Stimulated activated CD4-positive, alpha-beta T cell treated with anti-CD3 and anti-CD28 coated beads, Interleukin-15, amount 100 ng/mL, for 48 hours (primary cell): ENCODE results near the gene MED9.
"Not testable (repeated sequence)": the region's sequence is repeated elsewhere in the genome, so short reads cannot be mapped to it uniquely, and the experiment has no call there.

Source experiments
- DNase-seq, 2 donors: peaks; one replicate each; pipeline ENCODE4 v3.0.0-alpha.2; 2020; ENCODE audit warnings: low read depth in 2 of 2

MED9 gene, protein sequence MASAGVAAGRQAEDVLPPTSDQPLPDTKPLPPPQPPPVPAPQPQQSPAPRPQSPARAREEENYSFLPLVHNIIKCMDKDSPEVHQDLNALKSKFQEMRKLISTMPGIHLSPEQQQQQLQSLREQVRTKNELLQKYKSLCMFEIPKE

DNA sequence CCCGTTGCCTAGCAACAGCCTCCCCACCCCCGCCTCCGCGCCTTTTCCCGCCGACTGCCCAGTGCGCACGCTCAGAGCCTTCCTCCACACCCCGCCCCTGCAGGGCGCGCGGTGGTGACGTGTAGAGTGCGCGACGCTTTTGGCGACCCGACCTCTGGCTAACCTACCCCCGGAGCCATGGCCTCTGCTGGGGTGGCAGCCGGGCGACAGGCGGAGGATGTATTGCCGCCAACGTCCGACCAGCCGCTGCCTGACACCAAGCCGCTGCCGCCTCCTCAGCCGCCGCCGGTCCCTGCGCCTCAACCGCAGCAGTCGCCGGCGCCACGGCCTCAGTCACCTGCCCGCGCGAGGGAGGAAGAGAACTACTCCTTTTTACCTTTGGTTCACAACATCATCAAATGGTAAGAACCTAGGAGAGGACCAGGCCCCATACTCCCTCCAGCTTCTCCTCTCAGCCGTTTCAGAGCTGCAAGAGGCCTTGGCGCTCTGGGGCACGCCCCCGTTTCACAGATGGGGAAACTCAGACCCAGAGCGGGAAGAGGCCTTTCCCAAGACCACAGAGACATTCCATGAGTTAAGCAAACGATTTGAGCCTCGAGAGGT, at the start of gene MED9:
Gene MED9 (plus strand): TSS at position 136 of the 603 bp plus-strand sequence. CDS start 42 bp downstream, at position 178.
- DNase-seq: peak; percentile 90 to 93

DNA sequence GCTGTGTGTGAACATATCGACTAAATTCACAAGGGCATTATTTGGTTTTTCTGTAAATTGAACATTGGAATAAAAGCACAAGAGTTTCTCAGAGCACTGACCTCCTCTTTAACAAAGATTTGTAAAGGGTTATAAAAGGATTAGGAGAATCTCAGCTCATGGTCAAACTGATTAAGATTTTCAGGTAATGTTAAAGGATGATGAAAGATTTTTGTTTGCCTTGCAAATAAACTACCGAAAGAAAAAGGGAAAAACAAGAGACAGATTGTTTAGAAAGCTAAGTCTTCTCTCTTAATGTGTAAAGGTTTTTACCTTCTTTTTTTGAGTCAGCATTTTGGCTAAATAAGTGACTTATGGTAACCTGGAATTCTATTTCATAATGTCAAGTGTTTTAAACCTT, 47.6 kb upstream of the MED9 start:
- no peak for DNase-seq

DNA sequence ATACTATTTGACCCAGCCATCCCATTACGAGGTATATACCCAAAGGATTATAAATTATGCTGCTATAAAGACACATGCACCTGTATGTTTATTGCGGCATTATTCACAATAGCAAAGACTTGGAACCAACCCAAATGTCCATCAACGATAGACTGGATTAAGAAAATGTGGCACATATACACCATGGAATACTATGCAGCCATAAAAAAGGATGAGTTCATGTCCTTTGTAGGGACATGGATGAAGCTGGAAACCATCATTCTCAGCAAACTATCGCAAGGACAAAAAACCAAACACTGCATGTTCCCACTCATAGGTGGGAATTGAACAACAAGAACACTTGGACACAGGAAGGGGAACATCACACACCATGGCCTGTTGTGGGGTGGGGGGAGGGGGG, 45.9 kb upstream of the MED9 start:
- not testable (repeated sequence) for DNase-seq

DNA sequence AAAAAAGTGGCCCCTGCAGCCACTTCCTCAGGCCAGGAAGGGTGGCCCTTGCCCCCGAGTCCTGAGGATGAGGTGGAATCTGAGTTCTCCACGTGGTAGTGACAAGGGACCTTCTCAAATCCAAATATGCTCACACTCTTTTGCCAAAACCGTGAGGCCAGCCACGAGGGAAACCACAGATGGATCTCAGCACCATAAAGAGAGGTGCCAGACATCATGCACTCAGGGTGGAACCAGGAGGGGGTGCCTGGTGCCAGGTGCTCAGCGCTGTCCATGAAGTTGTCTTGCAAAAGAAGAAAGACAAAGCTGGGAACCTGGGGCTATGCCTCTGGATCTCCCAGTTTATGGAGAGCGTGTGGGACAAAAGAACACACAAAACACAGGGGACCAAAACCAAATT, 45.2 kb upstream of the MED9 start:
- DNase-seq: no peak

DNA sequence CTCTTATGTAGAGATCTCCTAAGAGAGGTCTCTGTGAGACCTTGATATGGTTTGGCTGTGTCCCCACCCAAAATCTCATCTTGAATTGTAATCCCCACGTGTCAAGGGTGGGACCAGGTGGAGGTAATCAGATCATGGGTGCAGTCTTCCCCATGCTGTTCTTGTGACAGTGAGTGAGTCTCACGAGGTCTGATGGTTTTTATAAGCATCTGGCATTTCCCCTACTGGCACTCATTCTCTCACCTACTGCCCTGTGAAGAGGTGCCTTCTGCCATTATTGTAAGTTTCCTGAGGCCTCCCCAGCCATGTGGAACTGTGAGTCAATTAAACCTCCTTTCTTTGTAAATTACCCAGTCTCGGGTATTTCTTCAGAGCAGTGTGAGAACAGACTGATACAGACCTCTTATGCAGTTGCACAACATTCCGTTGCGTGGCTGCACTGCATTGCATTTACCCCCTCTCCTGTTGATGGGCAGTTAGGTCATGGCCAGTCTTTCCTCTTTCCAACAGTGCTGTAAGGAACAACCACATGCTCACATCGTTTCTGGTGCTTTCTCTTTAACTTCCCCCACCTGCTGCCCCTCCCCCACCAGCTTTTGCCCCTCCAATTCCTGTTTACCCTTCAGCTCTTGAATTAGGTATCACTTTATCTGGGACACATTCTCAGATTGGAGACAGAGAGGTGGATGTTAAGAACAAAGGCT, 43.6 kb upstream of the MED9 start:
- no peak for DNase-seq

DNA sequence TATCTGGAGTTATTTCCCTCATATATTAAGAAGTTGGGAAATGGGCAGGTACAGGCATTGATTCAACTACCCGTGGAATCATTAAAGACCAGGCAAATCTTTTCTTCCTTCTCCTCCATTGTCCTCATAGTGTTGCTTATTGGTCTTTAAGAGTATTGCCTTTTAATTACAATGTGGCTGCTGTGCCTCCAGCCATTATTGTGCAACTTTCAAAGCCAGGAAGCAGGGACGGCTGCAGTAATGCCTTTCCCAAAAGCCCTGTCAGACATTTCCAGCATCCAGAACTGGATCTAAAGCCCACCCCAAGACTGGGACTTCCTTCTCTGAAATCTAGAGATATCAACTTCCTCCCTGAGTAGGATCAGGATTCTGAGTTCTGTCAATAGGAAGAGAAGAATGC, 42.3 kb upstream of the MED9 start:
- no peak for DNase-seq

DNA sequence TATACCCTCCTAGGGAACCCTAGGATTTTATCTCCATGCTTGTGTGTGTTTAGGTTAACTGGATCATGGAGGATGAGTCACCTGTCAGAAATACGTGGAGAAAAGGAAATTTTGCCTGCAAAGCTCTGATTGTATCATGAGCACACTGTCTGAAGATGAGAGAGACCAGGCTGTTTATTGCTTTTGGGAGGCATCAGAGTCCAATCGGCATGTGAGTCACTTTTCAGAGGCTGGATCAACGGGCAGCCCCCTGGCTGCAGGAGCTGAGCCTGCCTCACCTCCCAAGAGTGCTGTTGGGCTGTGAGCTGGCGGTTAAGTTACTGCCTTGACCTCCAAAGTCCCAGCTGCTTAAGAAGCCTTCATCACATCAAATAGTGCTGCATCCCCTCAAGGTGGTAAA, 41.5 kb upstream of the MED9 start:
- DNase-seq: no peak

DNA sequence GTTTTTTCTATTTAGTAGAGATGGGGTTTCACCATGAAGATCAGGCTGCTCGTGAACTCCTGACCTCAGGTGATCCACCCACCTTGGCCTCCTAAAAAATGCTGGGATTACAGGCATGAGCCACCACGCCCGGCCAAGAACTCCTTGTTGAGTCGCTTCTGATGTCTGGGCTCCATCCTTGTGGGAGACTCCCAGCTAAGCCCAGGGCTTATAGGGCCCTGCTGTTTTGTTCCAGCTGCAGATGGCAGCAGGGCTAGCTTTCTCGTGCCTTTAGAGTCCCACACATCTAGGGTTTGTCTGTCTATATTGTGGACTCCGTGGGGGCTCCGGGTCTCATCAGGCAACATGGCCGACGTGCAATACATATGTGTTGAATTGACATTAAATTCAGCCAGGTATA, 39.3 kb upstream of the MED9 start:
- no peak for DNase-seq

DNA sequence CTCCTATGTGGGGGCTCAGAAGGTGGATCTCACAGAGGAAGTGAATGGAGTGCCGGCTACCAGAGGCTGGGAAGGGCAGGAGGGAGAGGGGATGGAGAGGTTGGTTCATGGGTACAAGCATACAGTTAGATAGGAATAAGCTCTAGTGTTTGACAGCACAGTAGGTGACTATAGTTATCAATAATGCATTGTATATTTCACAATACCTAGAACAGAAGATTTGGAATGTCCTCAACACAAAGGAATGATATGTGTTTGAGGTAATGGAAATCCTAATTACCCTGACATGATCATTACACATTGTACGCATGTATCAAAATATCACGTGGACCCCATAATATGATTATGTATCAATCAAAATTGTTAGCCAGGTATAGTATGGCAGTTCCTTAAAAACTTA, 38.9 kb upstream of the MED9 start:
- DNase-seq: no peak

DNA sequence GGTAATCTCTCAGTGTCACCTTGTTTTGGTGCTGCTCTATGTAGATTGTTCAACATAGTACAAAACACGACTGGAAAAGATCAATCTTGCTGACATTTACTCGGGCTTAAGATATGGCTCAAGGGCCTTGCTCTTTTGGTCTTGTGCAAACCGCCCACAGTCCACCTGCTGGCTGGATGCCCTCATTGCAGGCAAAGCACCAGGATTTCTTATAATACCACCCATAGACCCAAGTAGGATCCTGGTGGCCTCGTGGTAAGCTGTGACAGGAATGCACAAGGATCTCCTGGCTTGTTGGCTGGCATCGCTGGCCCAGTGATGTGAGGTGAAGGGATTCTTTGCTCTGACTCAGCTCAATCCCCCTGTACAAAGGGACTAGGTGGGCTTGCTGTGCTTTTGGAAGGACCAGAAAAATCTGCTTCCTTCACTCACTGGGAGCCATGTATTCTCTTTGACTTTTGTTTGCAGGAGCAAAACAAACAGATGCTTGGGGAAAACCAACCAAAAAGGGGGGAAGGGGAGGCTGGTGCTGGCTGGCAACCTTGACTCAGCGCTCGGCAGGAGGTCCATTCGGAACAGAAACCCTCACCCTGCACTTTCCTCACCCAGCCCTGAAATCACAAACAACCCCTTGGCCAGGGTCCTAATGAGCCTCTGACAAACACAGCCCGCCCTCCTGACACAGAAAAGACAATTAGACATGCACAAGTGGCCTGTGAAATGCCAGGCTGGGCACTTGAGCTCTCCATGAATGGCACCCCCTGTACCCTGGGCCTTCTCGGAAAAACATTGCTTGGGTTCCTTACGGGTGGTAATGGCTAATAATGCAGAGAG, 36.6 kb upstream of the MED9 start:
- peak; percentile 53 to 67 for DNase-seq

DNA sequence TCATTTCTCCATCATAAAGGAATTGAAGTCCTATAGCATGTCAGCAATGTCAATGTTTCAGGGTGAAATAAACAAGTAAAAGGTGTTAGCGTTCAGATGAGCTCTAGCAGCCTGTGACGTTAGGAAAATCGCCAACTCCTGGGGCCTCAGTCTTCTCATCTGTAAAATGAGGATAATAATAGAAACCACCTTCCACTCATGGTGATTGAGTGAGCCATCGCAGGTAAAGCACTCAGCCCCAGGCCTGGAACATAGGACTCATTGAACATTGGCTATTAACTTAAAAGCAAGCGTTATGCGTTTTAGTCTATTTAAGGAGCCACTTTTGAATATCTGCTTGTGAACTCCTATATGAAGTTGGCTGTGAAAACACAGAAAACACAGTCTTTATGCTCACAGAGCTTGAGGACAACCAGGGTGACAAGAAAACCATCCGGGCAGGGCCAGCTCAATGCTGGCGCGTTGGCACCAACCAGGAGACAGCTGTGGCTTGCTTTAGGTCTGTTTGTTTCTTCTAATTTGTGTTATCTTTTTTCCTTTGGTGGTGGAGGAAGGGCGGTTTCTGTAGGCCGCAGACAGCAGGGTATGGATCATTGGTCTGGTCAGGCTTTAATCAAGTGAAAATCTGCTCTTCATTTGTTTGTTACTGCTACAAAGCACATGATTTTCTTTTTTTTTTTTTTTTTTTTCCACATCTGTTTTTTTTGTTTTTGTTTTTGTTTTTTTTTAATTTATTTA, 35.7 kb upstream of the MED9 start:
- DNase-seq: no peak

DNA sequence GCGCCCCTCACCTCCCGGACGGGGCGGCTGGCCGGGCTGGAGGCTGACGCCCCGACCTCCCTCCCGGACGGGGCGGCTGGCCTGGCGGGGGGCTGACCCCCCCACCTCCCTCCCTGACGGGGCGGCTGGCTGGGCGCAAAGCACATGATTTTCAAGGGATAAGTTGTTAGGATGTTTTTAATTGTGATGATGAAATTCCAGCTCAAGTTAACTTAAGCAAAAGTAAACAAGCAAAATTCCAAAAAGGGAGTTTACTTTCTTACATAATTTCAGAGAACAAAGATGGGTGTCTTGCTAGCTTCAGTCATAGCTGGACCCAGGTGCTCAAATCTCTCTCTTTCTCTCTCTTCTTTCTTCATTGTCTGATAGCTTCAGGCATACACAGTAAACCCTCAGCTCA, 33.6 kb upstream of the MED9 start:
- no peak for DNase-seq

DNA sequence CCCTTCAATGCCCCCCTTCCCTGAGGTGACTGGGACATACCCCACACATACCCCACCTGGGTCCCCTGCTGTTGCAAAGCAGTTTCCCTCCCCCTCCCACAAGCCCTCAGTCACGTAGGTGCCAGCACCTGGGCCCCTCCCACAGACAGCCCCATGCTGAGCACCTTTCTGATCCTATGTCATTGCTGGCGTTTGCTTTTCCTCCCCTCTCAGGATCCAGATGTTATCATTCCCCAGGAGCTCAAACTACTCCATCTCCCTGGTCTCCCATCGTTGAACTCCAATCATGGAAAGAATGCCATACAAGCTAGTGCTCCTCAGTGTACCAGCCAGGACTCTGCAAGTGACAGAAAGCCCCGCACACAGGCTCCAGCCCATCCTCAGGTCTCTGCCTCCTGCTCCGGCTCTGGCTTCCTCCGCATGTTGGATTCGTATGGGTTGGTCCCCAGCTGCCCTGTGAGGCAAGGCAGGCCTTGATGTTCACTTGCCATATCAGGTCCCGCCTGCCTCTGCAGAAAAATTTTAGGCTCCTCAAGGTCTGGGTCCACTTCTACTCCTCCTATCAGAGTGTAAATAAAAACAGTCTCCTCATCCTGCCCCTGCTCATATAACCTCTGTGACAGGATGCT, 31.4 kb upstream of the MED9 start:
- no peak for DNase-seq

DNA sequence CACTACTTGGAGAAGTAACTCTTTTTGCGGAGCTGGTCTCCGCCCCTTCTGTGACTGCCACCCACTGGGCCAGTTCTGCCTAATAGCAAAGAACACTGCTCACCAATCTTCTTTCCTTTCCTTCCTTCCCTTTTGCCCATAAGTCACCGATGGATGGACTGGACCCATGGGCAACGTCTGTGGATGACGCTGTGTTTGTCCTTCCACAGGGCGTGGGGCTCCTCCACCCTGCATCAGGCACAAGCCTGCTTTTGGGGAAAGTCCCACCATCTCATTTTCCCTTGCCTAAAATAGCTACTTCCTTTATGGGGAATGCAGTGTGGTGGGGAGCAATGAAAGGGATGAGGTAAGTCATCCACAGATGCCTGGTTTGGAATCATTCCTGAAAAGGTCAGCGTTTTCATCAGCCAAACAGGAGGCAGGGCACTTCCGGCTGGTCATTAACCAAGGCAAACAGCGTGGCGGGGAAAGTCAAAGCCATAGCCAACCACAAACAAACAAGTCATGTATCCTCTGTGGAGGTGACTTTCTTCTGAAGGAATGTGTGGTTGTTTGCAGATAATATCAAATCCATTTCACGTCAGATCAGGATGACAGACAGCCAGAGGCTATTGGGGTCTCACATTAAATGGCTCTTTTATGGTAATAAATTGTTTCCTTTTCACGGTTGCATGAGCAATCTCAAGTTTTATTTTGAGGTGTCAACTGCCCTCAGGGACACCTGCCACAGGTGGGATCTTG, 30.7 kb upstream of the MED9 start:
- DNase-seq: no peak

DNA sequence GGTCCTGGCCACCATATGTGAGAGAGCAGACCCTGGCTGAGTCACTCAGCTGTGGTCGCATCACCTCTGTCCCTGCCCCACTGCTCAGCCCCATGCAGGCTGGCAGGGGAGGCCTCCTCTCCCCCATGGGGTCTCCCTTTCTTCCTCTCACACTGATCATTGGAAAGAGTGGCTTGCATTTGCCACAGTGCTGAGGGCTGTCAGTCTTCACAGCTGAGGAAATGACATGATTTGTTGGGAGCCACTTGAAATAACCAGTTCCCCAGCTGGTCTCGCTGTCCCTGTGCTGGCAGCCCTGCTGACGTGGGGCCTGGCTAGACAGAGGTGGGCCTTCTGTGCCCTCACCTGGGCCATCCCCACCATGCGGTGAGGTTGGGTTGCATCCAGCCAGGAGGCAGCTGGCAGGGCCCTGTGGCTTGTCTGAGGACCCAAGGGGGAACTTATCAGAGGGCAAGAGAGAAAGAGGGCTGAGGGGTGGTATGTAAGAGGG, 30.1 kb upstream of the MED9 start:
- DNase-seq: no peak

DNA sequence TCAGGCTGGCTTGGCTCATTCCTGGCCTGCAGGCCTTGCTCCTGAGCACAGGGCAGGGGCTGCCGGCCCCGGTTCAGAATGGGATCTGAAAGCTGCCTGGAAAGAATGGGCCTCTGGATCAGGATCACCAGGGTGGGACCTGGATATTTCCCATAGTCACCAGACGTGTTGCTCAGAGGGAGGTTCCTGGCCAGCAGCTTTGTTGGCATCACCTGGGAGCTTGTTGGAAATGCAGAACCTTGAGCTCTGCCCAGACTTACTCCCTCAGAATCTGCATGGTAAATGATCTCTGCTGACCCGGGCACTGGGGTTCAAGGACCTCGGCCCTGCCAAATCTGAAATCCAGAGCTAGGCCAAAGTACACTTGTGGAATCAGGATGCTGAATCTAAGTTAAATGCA, 29.5 kb upstream of the MED9 start:
- DNase-seq: no peak

DNA sequence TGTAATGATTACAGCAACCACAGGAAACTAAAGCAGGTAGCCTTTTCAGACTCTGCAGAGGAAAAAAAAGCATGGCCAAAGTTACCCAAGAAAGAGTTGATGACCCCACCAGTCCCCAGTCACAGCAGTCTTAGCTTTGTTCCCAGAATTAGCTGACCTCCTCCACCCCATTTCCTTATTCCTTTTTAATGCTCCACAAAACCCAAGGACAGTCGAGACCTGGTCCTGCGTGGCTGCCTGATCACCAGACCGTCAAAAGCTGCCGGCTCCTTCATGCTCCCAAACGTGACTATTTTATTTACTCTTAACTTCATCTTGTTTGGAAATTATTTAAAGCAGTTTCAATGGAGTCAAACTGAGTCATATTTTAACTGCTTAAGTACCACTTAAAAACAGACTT, 28.7 kb upstream of the MED9 start:
- DNase-seq: no peak

DNA sequence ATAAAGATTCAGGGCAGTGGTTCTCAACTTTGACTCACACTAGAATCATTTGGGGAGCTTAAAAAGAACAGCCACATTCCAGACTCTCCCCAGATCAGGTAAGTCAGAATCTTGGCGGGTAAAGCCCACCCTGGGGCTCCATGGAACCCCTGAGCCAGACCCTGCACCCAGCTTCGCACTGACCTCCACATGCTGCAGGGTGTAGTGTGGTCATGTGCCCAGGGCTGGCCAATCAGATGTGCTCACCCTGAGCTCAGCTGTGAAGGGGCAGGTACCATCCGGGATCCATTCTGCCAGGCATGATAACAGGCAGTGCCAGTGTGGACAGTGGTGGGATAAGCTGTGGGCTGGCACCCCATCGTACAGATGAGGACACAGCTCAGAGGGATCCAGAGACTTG, 28.1 kb upstream of the MED9 start:
- DNase-seq: no peak

DNA sequence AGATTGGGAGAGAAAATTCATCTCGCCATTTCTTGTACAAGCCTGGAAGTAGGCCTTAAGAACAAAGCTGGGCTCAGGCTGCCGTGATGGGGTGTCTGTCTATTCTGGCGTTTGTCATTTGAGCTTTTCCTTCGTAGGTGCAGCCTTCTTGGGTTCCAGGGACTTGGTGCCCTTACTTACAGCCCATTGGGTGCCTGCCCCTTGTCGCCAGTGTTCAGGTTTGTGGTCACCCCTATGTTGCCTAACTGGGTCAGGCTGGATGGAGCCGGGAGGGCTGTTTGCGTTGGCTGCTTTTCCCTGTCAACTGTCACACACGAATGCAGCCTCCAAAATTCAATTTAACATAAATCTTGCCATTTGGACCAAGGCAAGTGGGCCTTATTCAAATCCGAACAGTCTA, 23.7 kb upstream of the MED9 start:
- DNase-seq: no peak

DNA sequence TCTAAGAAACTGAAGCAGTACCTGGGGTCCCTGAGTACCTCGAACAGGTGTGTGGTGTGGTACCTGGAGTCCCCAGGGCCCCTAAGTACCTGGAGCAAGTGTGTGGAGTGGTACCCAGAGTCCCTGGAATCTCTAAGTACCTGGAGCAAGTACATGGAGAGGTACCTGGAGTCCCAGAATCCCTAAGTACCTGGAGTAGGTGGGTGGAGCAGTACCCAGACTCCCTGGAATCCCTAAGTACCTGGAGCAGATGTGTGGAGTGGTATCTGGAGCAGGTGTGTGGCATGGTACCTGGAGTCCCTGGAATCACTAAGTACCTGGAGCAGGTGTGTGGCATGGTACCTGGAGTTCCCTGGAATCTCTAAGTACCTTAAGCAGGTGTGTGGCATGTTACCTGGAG, 22.5 kb upstream of the MED9 start:
- DNase-seq: no peak

DNA sequence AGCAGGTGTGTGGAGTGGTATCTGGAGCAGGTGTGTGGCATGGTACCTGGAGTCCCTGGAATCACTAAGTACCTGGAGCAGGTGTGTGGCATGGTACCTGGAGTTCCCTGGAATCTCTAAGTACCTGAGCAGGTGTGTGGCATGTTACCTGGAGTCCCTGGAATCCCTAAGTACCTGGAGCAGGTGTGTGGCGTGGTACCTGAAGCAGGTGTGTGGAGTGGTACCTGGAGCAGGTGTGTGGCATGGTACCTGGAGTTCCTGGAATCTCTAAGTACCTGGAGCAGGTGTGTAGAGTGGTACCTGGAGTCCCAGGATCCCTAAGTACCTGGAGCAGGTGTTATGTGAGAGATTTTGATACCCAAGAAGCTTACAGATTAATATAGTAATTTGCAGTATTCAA, 22.1 kb upstream of the MED9 start:
- not testable (repeated sequence) for DNase-seq
